NCI-H82 (cell line): ENCODE measurements around the gene PCSK1.
"Not testable (repeated sequence)": the region's sequence is repeated elsewhere in the genome, so short reads cannot be mapped to it uniquely, and the experiment has no call there.

Experiments used
- DNase-seq: peaks from one replicate; lab custom pipeline; 2025; lab: John Stamatoyannopoulos, UW

PCSK1 gene

GRCh38 chr5:96426831-96427230 lies 6.2 kb downstream of the PCSK1 start:
- no peak for DNase-seq

- DNase-seq = no peak
Observed at GRCh38 chr5:96425443-96425842, 7.6 kb downstream of the PCSK1 start.

GRCh38 chr5:96415897-96416296 lies 17.2 kb downstream of the PCSK1 start:
- DNase-seq = no peak

- DNase-seq = no peak
Observed at GRCh38 chr5:96412868-96413449, 20.1 kb downstream of the PCSK1 start.

- no peak for DNase-seq
Observed at GRCh38 chr5:96410013-96410412, 23.0 kb downstream of the PCSK1 start.

GRCh38 chr5:96408841-96409538 lies 24.1 kb downstream of the PCSK1 start:
- DNase-seq = no peak

- DNase-seq = no peak
Observed at GRCh38 chr5:96408210-96408777, 24.8 kb downstream of the PCSK1 start.

- no peak for DNase-seq
Observed at GRCh38 chr5:96407436-96407835, 25.6 kb downstream of the PCSK1 start.

GRCh38 chr5:96404191-96404867 lies 28.7 kb downstream of the PCSK1 start:
- DNase-seq = no peak

GRCh38 chr5:96402500-96402899 lies 30.5 kb downstream of the PCSK1 start:
- DNase-seq = no peak

- no peak for DNase-seq
Observed at GRCh38 chr5:96396878-96397277, 36.2 kb downstream of the PCSK1 start.

- not testable (repeated sequence) for DNase-seq
Observed at GRCh38 chr5:96395295-96395694, 37.8 kb downstream of the PCSK1 start.

GRCh38 chr5:96391921-96392320 lies 41.1 kb downstream of the PCSK1 start:
- no peak for DNase-seq

- no peak for DNase-seq
Observed at GRCh38 chr5:96388176-96388575, 44.9 kb downstream of the PCSK1 start.

GRCh38 chr5:96387616-96388015 lies 45.4 kb downstream of the PCSK1 start:
- DNase-seq = no peak

GRCh38 chr5:96385538-96385937 lies 47.5 kb downstream of the PCSK1 start:
- no peak for DNase-seq

GRCh38 chr5:96384353-96384752 lies 48.7 kb downstream of the PCSK1 start:
- no peak for DNase-seq

GRCh38 chr5:96381526-96381925 lies 51.5 kb downstream of the PCSK1 start:
- peak; percentile 19 for DNase-seq

GRCh38 chr5:96379896-96380295 lies 53.2 kb downstream of the PCSK1 start:
- no peak for DNase-seq

- DNase-seq = no peak
Observed at GRCh38 chr5:96377597-96377996, 55.5 kb downstream of the PCSK1 start.

GRCh38 chr5:96377167-96377566 lies 55.9 kb downstream of the PCSK1 start:
- no peak for DNase-seq

GRCh38 chr5:96374653-96375052 lies 58.4 kb downstream of the PCSK1 start:
- no peak for DNase-seq

GRCh38 chr5:96373381-96373733 lies 59.7 kb downstream of the PCSK1 start:
- DNase-seq = no peak
